ENCODE measurements around the gene MRPS5.

- no peak for TF ChIP-seq TAF1 (IDR thresholded peaks at IDR 0.05; ENCODE audit: low read depth, low read length)
- no peak for TF ChIP-seq POLR2A (IDR thresholded peaks at IDR 0.05; ENCODE audit: low read depth, low read length)
- TF ChIP-seq POLR2AphosphoS5 (IDR thresholded peaks at IDR 0.05; ENCODE audit: low read depth, low read length), result no peak
- TF ChIP-seq SPI1 (IDR thresholded peaks at IDR 0.05; ENCODE audit: low read depth, low read length), result no peak
These were observed 15.5 kb downstream of the MRPS5 start for GRCh38 chr2:95106081-95106480.

Data from GM12891 (cell line).